Activated CD4-positive, CD25-positive, alpha-beta regulatory T cell treated with anti-CD3 and anti-CD28 coated beads, Interleukin-2, amount 50 U/mL, for 72 hours (primary cell): ENCODE results near the gene ATCAY.
"Not testable (repeated sequence)": the region's sequence is repeated elsewhere in the genome, so short reads cannot be mapped to it uniquely, and the experiment has no call there.

Experiments used
- DNase-seq: peaks from one replicate; pipeline ENCODE4 v3.0.0; 2021

The ATCAY gene

GRCh38 chr19:3857449-3858003 is 23.0 kb upstream of the ATCAY start:
- no peak for DNase-seq

DNA sequence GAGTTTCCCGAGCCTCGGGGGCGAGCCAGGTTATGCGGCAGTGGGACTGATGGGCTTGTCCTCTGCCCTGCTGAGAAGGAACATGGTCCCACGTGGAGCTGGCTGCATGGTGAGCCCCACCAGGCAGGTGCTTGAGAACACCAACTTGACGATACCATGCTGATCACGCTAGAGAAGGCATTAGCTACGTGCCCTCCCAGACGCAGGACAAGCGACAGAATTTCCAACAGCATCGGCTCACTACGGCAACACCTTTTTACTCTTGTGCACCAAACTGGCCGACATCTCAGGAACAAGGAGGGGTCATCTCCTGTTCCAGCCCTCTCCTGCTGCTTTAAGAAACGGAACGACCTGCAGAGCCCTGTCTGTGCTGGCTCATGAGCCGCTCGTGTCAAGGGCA is 20.0 kb upstream of the ATCAY start:
- DNase-seq = no peak

GRCh38 chr19:3862826-3863500 is 17.5 kb upstream of the ATCAY start:
- no peak for DNase-seq

DNA sequence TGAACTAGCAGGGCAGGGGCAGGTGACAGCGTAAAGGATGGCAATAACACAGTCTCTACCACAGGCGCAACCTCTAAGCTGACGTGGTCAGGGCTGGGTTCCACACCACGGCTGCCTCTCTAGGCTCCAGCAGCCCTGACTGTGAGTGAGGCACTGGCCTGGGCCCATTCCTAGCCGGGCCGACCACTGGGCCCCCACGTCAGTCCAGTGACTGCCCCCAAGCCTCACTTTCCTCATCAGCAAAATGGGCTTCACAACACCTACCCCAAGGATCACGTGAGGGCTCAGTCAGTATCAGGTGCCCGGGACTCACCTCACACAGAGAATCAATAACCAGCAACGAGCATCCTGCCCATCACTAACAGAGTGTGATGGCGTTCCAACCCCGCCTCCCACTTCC is 16.8 kb upstream of the ATCAY start:
- DNase-seq = no peak

- no peak for DNase-seq
Observed at GRCh38 chr19:3866910-3867638, 13.4 kb upstream of the ATCAY start.

DNA sequence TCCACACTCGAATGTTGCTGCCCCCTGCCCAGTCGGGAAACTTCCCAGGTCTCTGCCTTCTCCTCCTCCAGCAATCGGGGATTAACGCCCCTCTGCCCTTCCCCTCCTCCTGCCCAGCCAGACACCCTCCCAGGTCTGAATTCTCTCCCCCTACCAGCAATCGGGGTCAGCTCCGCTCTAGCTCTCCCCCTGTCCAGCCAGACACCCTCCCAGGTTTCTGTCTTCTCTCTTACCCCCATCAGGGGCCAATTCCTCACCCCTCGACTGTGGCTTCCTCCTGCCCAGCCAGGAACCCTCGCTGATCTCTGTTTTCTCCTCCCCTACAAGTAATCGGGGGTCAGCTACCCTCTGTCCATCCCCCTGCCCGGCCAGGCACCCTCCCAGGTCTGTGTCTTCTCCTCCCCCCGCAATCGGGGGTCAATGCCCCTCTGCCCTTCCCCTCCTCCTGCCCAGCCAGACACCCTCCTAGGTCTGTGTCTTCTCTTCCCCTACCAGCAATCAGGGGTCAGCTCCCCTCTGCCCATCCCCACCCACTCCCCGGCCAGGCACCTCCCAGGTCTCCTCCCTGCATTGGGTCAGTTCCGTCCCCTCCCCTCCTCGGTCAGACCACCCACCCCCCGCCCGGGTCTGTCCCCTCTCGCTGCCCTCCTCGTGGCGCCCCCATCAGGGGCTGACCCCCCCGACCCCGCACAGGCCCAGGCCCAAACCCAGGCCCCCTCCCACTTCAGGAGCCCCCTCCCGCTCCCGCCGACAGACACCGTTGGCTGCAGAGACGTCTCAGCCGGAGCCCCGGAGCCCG is 12.3 kb upstream of the ATCAY start:
- no peak for DNase-seq

GRCh38 chr19:3868770-3869456 is 11.6 kb upstream of the ATCAY start, which contains the start of gene ZFR2:
TSS of gene ZFR2 (minus strand) at chr19:3869038. CDS start at chr19:3869017, 21 bp downstream.
- no peak for DNase-seq

DNA sequence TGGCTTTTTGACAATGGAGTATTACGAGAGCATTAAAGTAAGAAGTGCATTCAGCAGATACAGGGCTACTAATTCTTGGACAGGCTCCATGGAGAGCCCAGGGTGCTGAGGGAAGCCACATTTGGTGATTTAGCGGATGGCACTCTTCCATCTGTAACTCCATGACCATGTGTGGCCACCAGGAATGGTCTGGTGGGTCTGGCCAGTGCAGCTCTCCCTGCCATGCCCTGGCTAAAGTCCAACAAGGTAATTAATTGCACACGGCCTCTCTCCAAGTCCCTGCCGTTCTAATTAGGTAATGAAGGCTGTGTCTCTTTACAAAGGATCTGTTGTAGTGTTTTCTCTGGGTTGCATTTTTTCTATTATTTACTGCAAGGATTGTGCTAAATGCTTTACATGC is 7.3 kb upstream of the ATCAY start:
- DNase-seq = no peak

GRCh38 chr19:3874695-3875094 is 5.8 kb upstream of the ATCAY start:
- DNase-seq = not testable (repeated sequence)

GRCh38 chr19:3879656-3880055 is 829 bp upstream of the ATCAY start:
- no peak for DNase-seq

DNA sequence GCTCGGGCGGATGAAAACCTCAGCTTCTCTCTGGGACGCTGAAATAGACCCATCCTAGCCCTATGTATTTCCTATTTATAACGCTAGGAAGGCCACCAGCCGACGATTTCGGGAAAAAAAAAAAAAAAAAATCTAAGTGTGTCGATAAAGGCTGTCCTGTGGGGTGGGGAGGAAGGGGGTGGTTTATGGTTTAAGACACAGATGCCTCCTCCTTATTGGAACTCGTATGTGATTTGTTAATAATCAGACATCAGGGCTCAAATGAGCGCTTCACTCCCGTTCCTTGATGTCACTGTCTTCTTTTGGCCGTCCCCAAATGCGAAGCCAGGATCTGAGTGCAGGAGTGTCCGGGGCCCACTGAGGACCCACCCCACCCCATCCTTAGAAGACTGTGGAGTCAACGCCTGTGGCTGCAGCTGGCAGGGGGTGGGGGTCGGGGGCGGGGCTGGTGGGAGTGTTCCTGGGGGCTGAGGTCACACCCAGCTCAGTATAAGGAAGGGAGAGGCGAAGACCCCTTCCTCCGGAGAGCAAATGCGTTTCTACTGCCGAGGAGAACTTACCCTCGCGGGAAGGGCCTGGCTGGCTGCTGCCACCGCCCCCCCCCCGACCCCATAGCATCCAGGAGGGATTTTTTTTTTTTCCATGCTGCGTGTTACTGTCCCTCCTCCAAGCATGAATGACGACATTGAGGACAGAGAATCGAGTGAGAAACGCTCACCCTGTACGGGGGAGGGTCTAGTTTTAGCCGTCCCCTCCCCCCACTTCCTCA is 971 bp downstream of the ATCAY start:
- no peak for DNase-seq

DNA sequence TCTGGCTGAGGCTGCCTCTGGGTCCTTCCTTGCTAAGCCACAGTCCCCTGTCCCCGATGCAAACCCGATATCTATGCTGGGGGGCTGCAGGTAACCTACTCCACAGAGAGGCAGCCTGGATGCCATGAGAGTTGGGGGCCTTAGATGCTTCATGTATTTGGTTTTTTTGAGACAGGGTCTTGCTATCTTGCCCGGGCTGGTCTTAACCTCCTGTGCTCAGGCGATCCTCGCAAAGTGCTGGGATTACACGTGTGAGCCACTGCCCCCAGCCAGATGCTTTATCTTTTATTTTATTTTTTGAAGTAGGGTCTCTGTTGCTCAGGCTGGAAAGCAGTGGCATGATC is 1.5 kb downstream of the ATCAY start:
- DNase-seq = no peak

GRCh38 chr19:3890591-3890990 is 10.1 kb downstream of the ATCAY start:
- no peak for DNase-seq

- no peak for DNase-seq
Observed at GRCh38 chr19:3893509-3894179, 13.2 kb downstream of the ATCAY start.

GRCh38 chr19:3894959-3895358 is 14.5 kb downstream of the ATCAY start:
- not testable (repeated sequence) for DNase-seq

- no peak for DNase-seq
Observed at GRCh38 chr19:3895788-3896187, 15.3 kb downstream of the ATCAY start.

- DNase-seq = no peak
Observed at GRCh38 chr19:3897936-3898335, 17.5 kb downstream of the ATCAY start.

DNA sequence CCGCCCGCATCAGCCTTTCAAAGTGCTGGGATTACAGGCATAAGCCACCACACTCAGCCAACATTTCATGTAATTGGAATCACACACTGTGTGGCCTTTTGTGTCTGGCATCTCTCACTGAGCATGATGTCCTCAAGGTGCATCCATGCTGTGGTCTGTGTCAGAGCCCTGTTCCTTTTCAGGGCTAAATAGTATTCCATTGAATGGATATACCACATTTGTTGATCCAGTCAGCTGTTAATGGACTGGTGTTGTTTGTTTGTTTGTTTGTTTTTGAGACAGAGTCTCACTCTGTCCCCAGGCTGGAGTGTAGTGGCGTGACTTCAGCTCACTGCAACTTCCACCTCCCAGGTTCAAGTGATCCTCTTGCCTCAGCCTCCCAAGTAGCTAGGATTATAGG is 17.9 kb downstream of the ATCAY start:
- no peak for DNase-seq

DNA sequence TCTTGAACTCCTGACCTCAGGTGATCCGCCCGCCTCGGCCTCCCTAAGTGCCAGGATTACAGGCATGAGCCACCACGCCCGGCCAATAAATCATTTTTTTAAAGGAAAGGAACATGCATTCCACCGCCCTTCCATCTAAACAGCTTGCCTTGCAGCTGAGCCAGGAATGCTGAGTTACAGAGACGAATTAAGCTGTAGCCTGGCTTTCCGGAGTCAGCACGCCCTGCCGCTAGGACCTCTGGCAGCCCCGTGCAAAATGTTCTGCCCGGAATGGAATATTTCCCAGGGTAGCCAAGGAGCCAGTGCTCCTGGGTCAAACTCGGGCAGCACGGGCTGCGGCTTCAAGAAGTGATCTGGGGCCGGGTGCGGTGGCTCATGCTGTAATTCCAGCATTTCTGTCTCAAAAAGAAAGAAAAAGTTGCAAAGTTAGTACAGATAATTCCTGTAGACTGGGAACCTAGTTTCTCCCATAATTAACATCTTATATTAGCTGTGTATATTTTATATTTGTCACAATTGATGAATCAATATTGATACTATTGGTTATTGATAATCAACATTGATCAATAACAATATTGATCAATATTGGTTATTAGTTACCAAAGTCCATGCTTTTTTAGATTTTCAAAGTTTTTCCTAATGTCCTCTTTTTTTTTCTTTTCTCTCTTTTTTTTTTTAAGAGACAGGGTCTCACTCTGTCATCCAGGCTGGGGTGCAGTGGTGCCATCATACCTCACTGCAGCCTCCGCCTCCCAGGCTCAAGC is 19.2 kb downstream of the ATCAY start:
- DNase-seq = no peak

GRCh38 chr19:3902317-3902973 is 22.0 kb downstream of the ATCAY start:
- DNase-seq = no peak
